DMS153 treated with DMSO at 0.1 percent for 48 hours (cell line): ENCODE measurements around the gene UPF3A.
"Not testable (repeated sequence)": the region's sequence is repeated elsewhere in the genome, so short reads cannot be mapped to it uniquely, and the experiment has no call there.

Experiments
- DNase-seq: peaks from one replicate; lab custom pipeline; 2025; ENCODE audit not compliant: unreplicated experiment; lab: John Stamatoyannopoulos, UW

UPF3A gene

GRCh38 chr13:114263578-114263977, 17.8 kb upstream of the UPF3A start:
- no peak for DNase-seq

GRCh38 chr13:114264313-114264712, 17.1 kb upstream of the UPF3A start:
- DNase-seq, result not testable (repeated sequence)

GRCh38 chr13:114264886-114265611, 16.4 kb upstream of the UPF3A start:
- no peak for DNase-seq

GRCh38 chr13:114266241-114266640, 15.2 kb upstream of the UPF3A start:
- no peak for DNase-seq

- no peak for DNase-seq
Measured at GRCh38 chr13:114268344-114269280, 12.8 kb upstream of the UPF3A start.

GRCh38 chr13:114269281-114269770, 12.1 kb upstream of the UPF3A start:
- DNase-seq, result no peak

GRCh38 chr13:114272977-114273376, 8.4 kb upstream of the UPF3A start:
- DNase-seq, result no peak

- no peak for DNase-seq
Measured at GRCh38 chr13:114275304-114275703, 6.1 kb upstream of the UPF3A start.

- no peak for DNase-seq
Measured at GRCh38 chr13:114279146-114279545, 2.3 kb upstream of the UPF3A start.

- no peak for DNase-seq
Measured at GRCh38 chr13:114279758-114280355, 1.5 kb upstream of the UPF3A start.

GRCh38 chr13:114282041-114282670, 755 bp downstream of the UPF3A start:
- peak; percentile 29 for DNase-seq

GRCh38 chr13:114283576-114283975, 2.2 kb downstream of the UPF3A start:
- no peak for DNase-seq

GRCh38 chr13:114284680-114285079, 3.3 kb downstream of the UPF3A start:
- DNase-seq, result no peak

- DNase-seq, result no peak
Measured at GRCh38 chr13:114285166-114285808, 3.9 kb downstream of the UPF3A start.

GRCh38 chr13:114286808-114287207, 5.4 kb downstream of the UPF3A start:
- no peak for DNase-seq

- no peak for DNase-seq
Measured at GRCh38 chr13:114288157-114288591, 6.8 kb downstream of the UPF3A start.

- no peak for DNase-seq
Measured at GRCh38 chr13:114296448-114296847, 15.0 kb downstream of the UPF3A start.

- no peak for DNase-seq
Measured at GRCh38 chr13:114296902-114297301, 15.5 kb downstream of the UPF3A start.

- no peak for DNase-seq
Measured at GRCh38 chr13:114298866-114299265, 17.5 kb downstream of the UPF3A start.

GRCh38 chr13:114299604-114300305, 18.4 kb downstream of the UPF3A start:
- DNase-seq, result no peak
